Caco-2 (cell line): Measurements from ENCODE around the gene IL19. TPM values are rescaled to one million over a fixed set of nuclear protein-coding genes. Genes with fewer than 3 reads are reported as not detected.

Experiments
- BruUV-seq: library from RNA; stranded (reverse); fragments of 400-500 nt; replicated peaks from 2 replicates; lab custom pipeline; 2021; lab: Mats Ljungman, UMichigan
- CTCF ChIA-PET: fragments of 300-600 bp; sonication (Branson Sonifier 250); formaldehyde crosslinking; loops from one replicate; lab custom pipeline; 2022; ENCODE audit warnings: antibody characterized with exemption; lab: Charles Lee
- POLR2A ChIA-PET: fragments of 300-600 bp; sonication (Branson Sonifier 250); formaldehyde crosslinking; loops from one replicate; lab custom pipeline; 2022; ENCODE audit warnings: antibody characterized with exemption; lab: Charles Lee
- DNase-seq, 2 experiments: peaks; one replicate each; pipeline versions ENCODE4 v3.0.0 to v3.0.0-alpha.2; 2020 to 2022
- H3K27me3 ChIP-seq: replicated peaks from 2 replicates; pipeline ENCODE4 v1.6.0; 2011; ENCODE audit warnings: low read length; ENCODE audit not compliant: control insufficient read depth, insufficient read depth
- H3K36me3 ChIP-seq: 2 replicates; pipeline ENCODE4 v1.5.1; 2011; ENCODE audit warnings: low read length; ENCODE audit not compliant: control insufficient read depth, insufficient read depth
- H3K4me1 ChIP-seq: fragments of 250-450 bp; sonication (Bioruptor Pico); 2 replicates; pipeline ENCODE4 v1.5.1; 2020; ENCODE audit warnings: mild to moderate bottlenecking
- H3K4me3 ChIP-seq: 2 replicates; pipeline ENCODE4 v1.5.1; 2011; ENCODE audit warnings: low read depth, mild to moderate bottlenecking, control low read depth, low read length
- H3K9me3 ChIP-seq: fragments of 250-450 bp; sonication (Bioruptor Pico); 2 replicates; pipeline ENCODE4 v1.5.1; 2020; ENCODE audit warnings: mild to moderate bottlenecking, moderate library complexity
- H3K27ac Mint-ChIP-seq: one replicate; pipeline ENCODE4 v1.8.0; 2022; ENCODE audit warnings: mixed read lengths; ENCODE audit not compliant: unreplicated experiment
- H3K27me3 Mint-ChIP-seq: one replicate; pipeline ENCODE4 v1.8.0; 2022; ENCODE audit warnings: mixed read lengths; ENCODE audit not compliant: insufficient read depth, unreplicated experiment
- H3K36me3 Mint-ChIP-seq: one replicate; pipeline ENCODE4 v1.8.0; 2022; ENCODE audit warnings: mild to moderate bottlenecking, mixed read lengths; ENCODE audit not compliant: insufficient read depth, unreplicated experiment
- H3K4me1 Mint-ChIP-seq: one replicate; pipeline ENCODE4 v1.8.0; 2022; ENCODE audit warnings: low read depth, mixed read lengths; ENCODE audit not compliant: unreplicated experiment
- H3K4me3 Mint-ChIP-seq: one replicate; pipeline ENCODE4 v1.8.0; 2022; ENCODE audit warnings: mild to moderate bottlenecking, moderate library complexity, mixed read lengths; ENCODE audit not compliant: unreplicated experiment
- H3K9me3 Mint-ChIP-seq: one replicate; pipeline ENCODE4 v1.8.0; 2022; ENCODE audit warnings: mixed read lengths; ENCODE audit not compliant: unreplicated experiment
- CTCF ChIP-seq, 2 experiments: fragments of 200-600 bp in 1 of 2; IDR thresholded peaks; 1 replicate in 1 of 2; 2 replicates in 1 of 2; pipeline versions ENCODE4 v1.5.1 to v1.8.0; 2011 to 2022; ENCODE audit warnings: antibody characterized with exemption in 1 of 2, control low read depth in 1 of 2, inconsistent platforms in 1 of 2, low read depth in 1 of 2, low read length in 1 of 2, mild to moderate bottlenecking in 1 of 2, moderate library complexity in 1 of 2; ENCODE audit not compliant: insufficient read depth in 1 of 2, severe bottlenecking in 1 of 2, unreplicated experiment in 1 of 2
- intact Hi-C: fragments of 100-400 bp; cut with micrococcal nuclease; formaldehyde crosslinking; loops from one replicate; pipeline ENCODE4 v1.10.0; 2022; ENCODE audit not compliant: unreplicated experiment
- total RNA-seq: library from RNA; stranded (reverse); gene quantifications from 2 replicates; pipeline ENCODE4 v1.2.3, GENCODE V29; 2022

Gene IL19
- total RNA-seq, 1 experiment from 2014 or later: not detected

GRCh38 chr1:206800891-206801290, 30.3 kb downstream of the IL19 start:
- DNase-seq: no peak
- ChIA-PET CTCF (interaction anchor here (0.6 to 1.3 kb wide), 5 partner anchors 61 to 294 kb away, joined by 3 to 10 read pairs (median 4); no protein-coding TSS in a partner anchor), POLR2A (no interaction called here)
- H3K36me3 Mint-ChIP-seq: no peaks in the 10 kb centered on the region
- BruUV-seq: no TSS peak
- H3K4me1 Mint-ChIP-seq: peaks cover 6% of the 10 kb centered on the region
- H3K4me3 Mint-ChIP-seq: no peak overlapping the region
- no peaks in the 10 kb centered on the region for H3K9me3 Mint-ChIP-seq
- Histone ChIP-seq H3K36me3 (no peaks in the 10 kb centered on the region), H3K9me3 (no peaks in the 10 kb centered on the region), H3K4me3 (no peak overlapping the region), H3K4me1 (no peaks in the 10 kb centered on the region), H3K27me3 (no peaks in the 10 kb centered on the region)
- H3K27ac Mint-ChIP-seq: no peak overlapping the region
- no peak for TF ChIP-seq CTCF (IDR thresholded peaks at IDR 0.05; ENCODE audit: insufficient read depth in 1 of 2, low read depth in 1 of 2, low read length in 1 of 2, severe bottlenecking in 1 of 2, unreplicated experiment in 1 of 2)
- no peaks in the 10 kb centered on the region for H3K27me3 Mint-ChIP-seq
- intact Hi-C loops: loop anchor here (1.0 kb wide), 3 partner anchors 25 to 67 kb away; no protein-coding TSS in a partner anchor

DNA sequence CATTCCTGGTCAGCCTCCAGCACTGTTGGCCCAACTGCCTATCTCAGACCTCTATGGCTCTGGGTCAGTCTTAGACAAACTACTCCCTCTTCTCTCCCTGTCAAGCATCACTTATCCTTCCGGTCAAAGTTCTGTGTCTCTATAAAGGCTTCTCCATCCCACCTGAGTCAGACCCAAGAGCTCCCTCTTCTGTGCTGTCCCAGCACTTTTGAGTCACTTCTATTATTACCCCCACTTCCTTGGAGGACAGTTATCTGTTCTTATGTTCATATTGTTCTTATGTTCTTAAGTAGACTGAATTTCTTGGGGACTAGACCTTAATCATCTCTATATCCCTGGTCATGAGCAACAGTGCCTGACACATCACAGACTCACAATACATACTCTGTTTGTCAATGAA, 30.9 kb downstream of the IL19 start:
- no peaks in the 10 kb centered on the region for H3K36me3 Mint-ChIP-seq
- no peaks in the 10 kb centered on the region for H3K27me3 Mint-ChIP-seq
- no peaks in the 10 kb centered on the region for H3K9me3 Mint-ChIP-seq
- H3K4me1 Mint-ChIP-seq: peaks cover 6% of the 10 kb centered on the region
- Histone ChIP-seq H3K4me3 (no peak overlapping the region), H3K9me3 (no peaks in the 10 kb centered on the region), H3K27me3 (no peaks in the 10 kb centered on the region), H3K4me1 (no peaks in the 10 kb centered on the region), H3K36me3 (no peaks in the 10 kb centered on the region)
- intact Hi-C loops: loop anchor here (1.0 kb wide), 3 partner anchors 25 to 67 kb away; no protein-coding TSS in a partner anchor
- no TSS peak for BruUV-seq
- CTCF ChIA-PET: interaction anchor here (0.6 to 1.3 kb wide), 6 partner anchors 62 to 295 kb away, joined by 3 to 10 read pairs (median 4); no protein-coding TSS in a partner anchor
- TF ChIP-seq CTCF (IDR thresholded peaks at IDR 0.05; ENCODE audit: insufficient read depth in 1 of 2, low read depth in 1 of 2, low read length in 1 of 2, severe bottlenecking in 1 of 2, unreplicated experiment in 1 of 2): peak; percentile 16 to 51
- POLR2A ChIA-PET: no interaction called here
- no peak overlapping the region for H3K4me3 Mint-ChIP-seq
- no peak overlapping the region for H3K27ac Mint-ChIP-seq
- DNase-seq: peak; percentile 46 to 50

DNA sequence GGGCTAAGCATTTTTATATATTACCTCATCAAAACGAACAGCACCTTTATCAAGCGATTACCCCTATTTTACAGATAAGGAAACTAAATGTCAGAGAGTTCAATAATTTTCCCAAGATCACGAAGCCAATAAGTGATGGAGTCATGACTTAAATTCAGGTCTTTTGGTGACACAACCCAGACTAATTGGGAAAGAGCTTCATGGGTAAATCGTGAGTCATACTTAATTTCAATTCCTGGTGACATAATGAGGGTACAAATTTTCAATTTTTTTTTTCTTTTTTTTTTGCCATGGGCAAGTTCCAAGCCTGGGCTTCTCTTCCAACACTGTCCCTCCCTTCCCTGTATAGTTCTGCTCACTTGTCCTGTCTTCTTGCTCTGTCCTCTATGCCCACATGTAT, 31.8 kb downstream of the IL19 start:
- Mint-ChIP-seq H3K9me3 (no peaks in the 10 kb centered on the region), H3K27me3 (no peaks in the 10 kb centered on the region), H3K36me3 (no peaks in the 10 kb centered on the region), H3K27ac (no peak overlapping the region), H3K4me3 (no peak overlapping the region), H3K4me1 (peaks cover 6% of the 10 kb centered on the region)
- BruUV-seq: no TSS peak
- H3K4me3 ChIP-seq: no peak overlapping the region
- intact Hi-C loops: no loop called here
- no peak for DNase-seq
- no peaks in the 10 kb centered on the region for H3K9me3 ChIP-seq
- no peaks in the 10 kb centered on the region for H3K27me3 ChIP-seq
- TF ChIP-seq CTCF (IDR thresholded peaks at IDR 0.05; ENCODE audit: insufficient read depth in 1 of 2, low read depth in 1 of 2, low read length in 1 of 2, severe bottlenecking in 1 of 2, unreplicated experiment in 1 of 2): no peak
- ChIA-PET POLR2A (no interaction called here), CTCF (interaction anchor here (1.3 kb wide), 1 partner anchor 110 kb away, joined by 4 read pairs; no protein-coding TSS in a partner anchor)
- no peaks in the 10 kb centered on the region for H3K36me3 ChIP-seq
- no peaks in the 10 kb centered on the region for H3K4me1 ChIP-seq
